ENCODE data around the gene UBE2D2. TPM values are rescaled to one million over a fixed set of nuclear protein-coding genes. Genes with fewer than 3 reads are reported as not detected.
A peak's percentile ranks its signal among the peaks of the same experiment; 100 is the strongest.
"Not testable (repeated sequence)": the region's sequence is repeated elsewhere in the genome, so short reads cannot be mapped to it uniquely, and the experiment has no call there.

The UBE2D2 gene
- total and polyA plus RNA-seq, 2 of the 13 experiments (the other 11 are each of a cell fraction or from before 2014, with no cell fraction given) = 79.1 to 109 TPM

- TF ChIP-seq SALL2 (CRISPR knock-in tag; IDR thresholded peaks at IDR 0.05) = 0 out of 2 replicates have a peak, but pooled peaks have one; percentile 32
- TF ChIP-seq ARNTL (CRISPR knock-in tag; IDR thresholded peaks at IDR 0.05) = peak; percentile 35; the same call in 1 of the 2 replicates
- TF ChIP-seq ATF5 (CRISPR knock-in tag; IDR thresholded peaks at IDR 0.05; ENCODE audit: low read depth) = 0 out of 2 replicates have a peak, but pooled peaks have one; percentile 32
- 0 out of 2 replicates have a peak, but pooled peaks have one; percentile 68 for TF ChIP-seq ZNF136 (CRISPR knock-in tag; IDR thresholded peaks at IDR 0.05; ENCODE audit: low read depth)
- TF ChIP-seq DZIP1 (CRISPR knock-in tag; IDR thresholded peaks at IDR 0.05) = 0 out of 2 replicates have a peak, but pooled peaks have one; percentile 47
- 0 out of 2 replicates have a peak, but pooled peaks have one; percentile 9 for TF ChIP-seq SALL1 (CRISPR knock-in tag; IDR thresholded peaks at IDR 0.05)
- peak; percentile 63; the same call in 1 of the 2 replicates for TF ChIP-seq IRF9 (CRISPR knock-in tag; IDR thresholded peaks at IDR 0.05; ENCODE audit: borderline replicate concordance)
- 0 out of 2 replicates have a peak, but pooled peaks have one; percentile 32 for TF ChIP-seq SMYD3 (CRISPR knock-in tag; IDR thresholded peaks at IDR 0.05)
- TF ChIP-seq FOXC1 (CRISPR knock-in tag; IDR thresholded peaks at IDR 0.05; ENCODE audit: borderline replicate concordance) = 0 out of 2 replicates have a peak, but pooled peaks have one; percentile 9
- TF ChIP-seq ZNF350 (CRISPR knock-in tag; IDR thresholded peaks at IDR 0.05; ENCODE audit: borderline replicate concordance, low read depth) = peak; percentile 41; the same call in 1 of the 2 replicates
- peak; percentile 0 to 51; a peak in 2 of 4 replicates for TF ChIP-seq HMGXB4 (CRISPR knock-in tag; IDR thresholded peaks at IDR 0.05; ENCODE audit: borderline replicate concordance in 1 of 2, low read depth in 1 of 2)
- 0 out of 2 replicates have a peak, but pooled peaks have one; percentile 12 for TF ChIP-seq KMT2B (CRISPR knock-in tag; IDR thresholded peaks at IDR 0.05)
- not testable (repeated sequence) for TF ChIP-seq SOX6 (IDR thresholded peaks at IDR 0.05)
- TF ChIP-seq SOX6 (CRISPR knock-in tag; IDR thresholded peaks at IDR 0.05) = 0 out of 2 replicates have a peak, but pooled peaks have one; percentile 8
Observed at GRCh38 chr5:139526309-139527089, 34.6 kb upstream of the UBE2D2 start (continued).
